ENCODE data around the gene MYO3B. TPM values are rescaled to one million over a fixed set of nuclear protein-coding genes. Genes with fewer than 3 reads are reported as not detected.

Gene MYO3B
- total and polyA plus RNA-seq, 2 of the 8 experiments (the other 6 are each of a cell fraction or from before 2014, with no cell fraction given) = 0.17 to 0.19 TPM

DNA sequence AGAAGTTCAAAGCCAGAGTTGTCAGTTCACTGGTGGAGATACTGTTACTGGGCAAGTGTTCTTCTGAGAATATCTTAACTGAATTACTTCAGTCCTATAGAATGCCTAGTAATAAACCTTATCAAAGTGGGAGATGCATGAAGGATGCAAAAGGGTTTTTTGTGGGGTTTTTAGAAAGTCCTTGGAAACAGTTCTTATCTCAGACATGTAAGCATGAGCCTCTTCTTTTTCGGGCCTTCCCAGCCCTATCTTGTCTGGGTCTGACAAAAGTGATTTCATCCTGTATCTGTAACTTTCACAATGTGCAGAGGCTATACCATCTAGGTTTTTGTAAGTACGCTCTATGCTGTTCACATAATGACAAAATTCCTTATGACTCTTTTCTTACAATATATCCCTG, 255.5 kb downstream of the MYO3B start:
- H3K36me3 ChIP-seq (ENCODE audit: control insufficient read depth in 2 of 4, insufficient read depth in 4 of 4, low read length in 3 of 4) = no peaks in the 10 kb centered on the region
- no peak overlapping the region for H3K14ac ChIP-seq (ENCODE audit: insufficient read length)
- H4K20me1 ChIP-seq (replicated peaks in 1 of 2; ENCODE audit: control insufficient read depth in 1 of 2, insufficient read depth in 2 of 2, low read length in 2 of 2) = no peaks in the 10 kb centered on the region
- H2BK15ac ChIP-seq (ENCODE audit: low read length) = no peak overlapping the region
- no peak overlapping the region for H2BK20ac ChIP-seq (ENCODE audit: low read length)
- WGBS, 2 experiments (ENCODE audit: extremely low coverage in 1 of 2, insufficient coverage in 1 of 2, insufficient read length in 1 of 2, insufficient replicate concordance in 2 of 2, low coverage in 1 of 2, low lambda C conversion rate in 2 of 2, missing lambda C conversion rate in 1 of 2) = 86% methylated on average over 2 of the region's 2 CpGs; no CpG with 5 or more reads in 1 of the 2 experiments
- no peak overlapping the region for H3K27ac ChIP-seq (ENCODE audit: low read depth, low read length)
- peaks cover 5 to 17% (median 9%) of the 10 kb centered on the region in 4 experiments; a peak in 4 of 7 replicates for H3K4me1 ChIP-seq (replicated peaks in 1 of 4; ENCODE audit: control insufficient read depth in 3 of 4, insufficient read depth in 4 of 4, low read length in 3 of 4)
- no peak overlapping the region for H4K8ac ChIP-seq (ENCODE audit: extremely low read depth, insufficient read depth, low read length)
- H3K23ac ChIP-seq (ENCODE audit: insufficient read length) = no peak overlapping the region
- H3K23me2 ChIP-seq (ENCODE audit: low read depth, low read length) = no peaks in the 10 kb centered on the region; the same call in 1 of the 2 replicates
- no peak overlapping the region for H2BK120ac ChIP-seq (replicated peaks; ENCODE audit: low read depth, low read length)
- no peak overlapping the region for H3K4ac ChIP-seq (replicated peaks; ENCODE audit: insufficient read length, low read depth, low read length)
- H3K56ac ChIP-seq (replicated peaks; ENCODE audit: insufficient read length, low read depth, low read length) = no peak overlapping the region
- H3K79me1 ChIP-seq (ENCODE audit: low read depth, low read length) = no peaks in the 10 kb centered on the region
- no peaks in the 10 kb centered on the region for H3K79me2 ChIP-seq (ENCODE audit: control insufficient read depth in 1 of 2, insufficient read depth in 2 of 2, low read length in 2 of 2)
- no peak overlapping the region for H4K5ac ChIP-seq (ENCODE audit: insufficient read length, low read depth, low read length)
- H3K27me3 ChIP-seq (replicated peaks in 1 of 4; ENCODE audit: control insufficient read depth in 3 of 4, extremely low read depth in 1 of 4, insufficient read depth in 3 of 4, low read length in 3 of 4) = peaks cover 0 to 13% (median 3%) of the 10 kb centered on the region in 4 experiments; a peak in 3 of 7 replicates
- H2AFZ ChIP-seq (ENCODE audit: low read length) = no peak overlapping the region
- no peaks in the 10 kb centered on the region for H3K9me3 ChIP-seq (ENCODE audit: insufficient read depth in 2 of 2, low read depth in 1 of 2, low read length in 1 of 2)
- no peak overlapping the region for H3K18ac ChIP-seq (ENCODE audit: extremely low read depth, low read length)
- ChIA-PET CTCF (ENCODE audit: partially characterized antibody) (no interaction called here), POLR2A (ENCODE audit: partially characterized antibody) (no interaction called here)
- H3K9ac ChIP-seq (replicated peaks in 1 of 4; ENCODE audit: extremely low read depth in 1 of 4, low read depth in 3 of 4, low read length in 3 of 4) = no peak overlapping the region
- H2AK5ac ChIP-seq (ENCODE audit: low read depth, low read length) = no peak overlapping the region
- no peak overlapping the region for H3K4me3 ChIP-seq (ENCODE audit: extremely low read depth in 1 of 4, insufficient read depth in 2 of 4, low read depth in 3 of 4, low read length in 4 of 4)
- H2BK5ac ChIP-seq (ENCODE audit: low read depth, low read length) = no peak overlapping the region
- no peak overlapping the region for H4K91ac ChIP-seq (replicated peaks; ENCODE audit: insufficient read length, low read length)
- FAIRE-seq (no peak), DNase-seq (ENCODE audit: low read depth in 1 of 2, low spot score in 2 of 2) (no peak)
- H3K4me2 ChIP-seq (ENCODE audit: insufficient read depth in 1 of 2, low read depth in 2 of 2, low read length in 2 of 2) = no peak overlapping the region
- no peak overlapping the region for H2BK12ac ChIP-seq (ENCODE audit: low read depth, low read length)
- TF ChIP-seq, protein P1, sequence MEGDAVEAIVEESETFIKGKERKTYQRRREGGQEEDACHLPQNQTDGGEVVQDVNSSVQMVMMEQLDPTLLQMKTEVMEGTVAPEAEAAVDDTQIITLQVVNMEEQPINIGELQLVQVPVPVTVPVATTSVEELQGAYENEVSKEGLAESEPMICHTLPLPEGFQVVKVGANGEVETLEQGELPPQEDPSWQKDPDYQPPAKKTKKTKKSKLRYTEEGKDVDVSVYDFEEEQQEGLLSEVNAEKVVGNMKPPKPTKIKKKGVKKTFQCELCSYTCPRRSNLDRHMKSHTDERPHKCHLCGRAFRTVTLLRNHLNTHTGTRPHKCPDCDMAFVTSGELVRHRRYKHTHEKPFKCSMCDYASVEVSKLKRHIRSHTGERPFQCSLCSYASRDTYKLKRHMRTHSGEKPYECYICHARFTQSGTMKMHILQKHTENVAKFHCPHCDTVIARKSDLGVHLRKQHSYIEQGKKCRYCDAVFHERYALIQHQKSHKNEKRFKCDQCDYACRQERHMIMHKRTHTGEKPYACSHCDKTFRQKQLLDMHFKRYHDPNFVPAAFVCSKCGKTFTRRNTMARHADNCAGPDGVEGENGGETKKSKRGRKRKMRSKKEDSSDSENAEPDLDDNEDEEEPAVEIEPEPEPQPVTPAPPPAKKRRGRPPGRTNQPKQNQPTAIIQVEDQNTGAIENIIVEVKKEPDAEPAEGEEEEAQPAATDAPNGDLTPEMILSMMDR (IDR thresholded peaks at IDR 0.05; ENCODE audit: control extremely low read depth in 1 of 3, insufficient read depth in 1 of 3, low read depth in 1 of 3, low read length in 3 of 3) = no peak
- TF ChIP-seq TCF12 (IDR thresholded peaks at IDR 0.05; ENCODE audit: low read depth, low read length) (no peak), HDAC6 (IDR thresholded peaks at IDR 0.05; ENCODE audit: low read depth, low read length) (no peak), SAP30 (IDR thresholded peaks at IDR 0.05; ENCODE audit: insufficient read depth, insufficient replicate concordance, low read length) (no peak), CEBPB (IDR thresholded peaks at IDR 0.05; ENCODE audit: low read depth, low read length) (no peak), ATF3 (IDR thresholded peaks at IDR 0.05; ENCODE audit: insufficient read depth, low read depth, low read length) (no peak), SP2 (IDR thresholded peaks at IDR 0.05; ENCODE audit: low read length) (no peak), RXRA (IDR thresholded peaks at IDR 0.05; ENCODE audit: insufficient read depth, low read depth, low read length) (no peak), RNF2 (IDR thresholded peaks at IDR 0.05; ENCODE audit: borderline replicate concordance, low read depth, low read length, missing control alignments, poor library complexity, severe bottlenecking) (no peak), POLR2AphosphoS5 (IDR thresholded peaks at IDR 0.05; ENCODE audit: low read depth, low read length) (no peak), MAFK (IDR thresholded peaks at IDR 0.05; ENCODE audit: low read depth, low read length) (no peak)
